Upper lobe of left lung (tissue), 6 donors: ENCODE measurements around the gene CCDC177. TPM values are rescaled to one million over a fixed set of nuclear protein-coding genes. Genes with fewer than 3 reads are reported as not detected.

Experiments used
- ATAC-seq, 2 donors: fragments of 200-7000 bp; cut with Tn5 transposase; one replicate each; pipeline ENCODE4 v1.9.1; 2022; ENCODE audit warnings: mild to moderate bottlenecking in 2 of 2, moderate library complexity in 2 of 2; ENCODE audit not compliant: low FRiP score in 2 of 2
- DNase-seq, 2 donors: peaks; one replicate each; pipeline ENCODE4 v3.0.0-alpha.2; 2019 to 2020
- H3K27ac ChIP-seq, 4 donors: fragments of 200-600 bp; sonication (generic); one replicate each; pipeline ENCODE4 v1.5.1; 2016 to 2019
- H3K27me3 ChIP-seq, 4 donors: fragments of 200-600 bp; sonication (generic); one replicate each; pipeline ENCODE4 v1.5.1; 2017 to 2019
- H3K36me3 ChIP-seq, 4 donors: fragments of 200-600 bp; sonication (generic); one replicate each; pipeline ENCODE4 v1.5.1; 2016 to 2019
- H3K4me1 ChIP-seq, 4 donors: fragments of 200-600 bp; sonication (generic); one replicate each; pipeline ENCODE4 v1.5.1; 2018 to 2019
- H3K4me3 ChIP-seq, 4 donors: fragments of 200-600 bp; sonication (generic); one replicate each; pipeline ENCODE4 v1.5.1; 2017 to 2019; ENCODE audit warnings: mild to moderate bottlenecking in 2 of 4, moderate library complexity in 1 of 4
- H3K9me3 ChIP-seq, 4 donors: fragments of 200-600 bp; sonication (generic); one replicate each; pipeline ENCODE4 v1.5.1; 2018 to 2019
- CTCF ChIP-seq, 6 experiments: fragments of 450-650 bp in 4 of 6; fragments of 200-600 bp in 2 of 6; sonication (generic) in 2 of 6; IDR thresholded peaks; one replicate each; pipeline ENCODE4 v1.5.1; 2016 to 2019; ENCODE audit warnings: antibody characterized with exemption in 6 of 6
- EP300 ChIP-seq, 4 donors: sonication (generic); formaldehyde crosslinking; IDR thresholded peaks; one replicate each; pipeline ENCODE4 v1.5.1; 2017; ENCODE audit warnings: antibody characterized with exemption in 4 of 4, control low read depth in 2 of 4
- POLR2A ChIP-seq, 4 donors: fragments of 450-650 bp; IDR thresholded peaks; one replicate each; pipeline ENCODE4 v1.5.1; 2016 to 2017; ENCODE audit warnings: antibody characterized with exemption in 4 of 4, mild to moderate bottlenecking in 2 of 4
- POLR2AphosphoS5 ChIP-seq, 2 donors: sonication (generic); formaldehyde crosslinking; IDR thresholded peaks; one replicate each; pipeline ENCODE4 v1.5.1; 2017; ENCODE audit warnings: antibody characterized with exemption in 2 of 2
- WGBS, 2 donors: methylation state at CpG; one replicate each; pipeline ENCODE4 v1.1.5; 2017 to 2018; 5-methylcytosine and 5-hydroxymethylcytosine counted together
- total RNA-seq, 6 donors: library from RNA; depleted of rRNA in 4 of 6; stranded (reverse); fragments of >200 nt in 4 of 6; gene quantifications; one replicate each; pipeline versions ENCODE4 v1.1.0 to v1.2.1, GENCODE V29; 2016 to 2021
- donor health status: DM: no; HTN: no; CAD: no; lungs with moderate emphysema.
- donor health status: DM: no; HTN: yes; CAD: no; lungs with severe emphysema.

Gene CCDC177
- total RNA-seq, 6 donors from 2014 or later, result not detected

- Histone ChIP-seq H3K4me3 (no peak overlapping the region), H3K27me3 (no peaks in the 10 kb centered on the region), H3K36me3 (no peaks in the 10 kb centered on the region), H3K9me3 (no peaks in the 10 kb centered on the region), H3K4me1 (no peaks in the 10 kb centered on the region), H3K27ac (no peak overlapping the region)
- WGBS, 2 donors, result 87 to 95% methylated on average over 4 of the region's 4 CpGs
- ATAC-seq (no peak), DNase-seq (no peak)
- TF ChIP-seq CTCF (IDR thresholded peaks at IDR 0.05), result no peak
- no peak for TF ChIP-seq POLR2AphosphoS5 (IDR thresholded peaks at IDR 0.05)
- TF ChIP-seq POLR2A (IDR thresholded peaks at IDR 0.05), result no peak
- TF ChIP-seq EP300 (IDR thresholded peaks at IDR 0.05), result no peak
Observed at GRCh38 chr14:69582829-69583228, 8.2 kb upstream of the CCDC177 start.

GRCh38 chr14:69582212-69582611, 7.5 kb upstream of the CCDC177 start:
- TF ChIP-seq CTCF (IDR thresholded peaks at IDR 0.05) (no peak), POLR2AphosphoS5 (IDR thresholded peaks at IDR 0.05) (no peak), POLR2A (IDR thresholded peaks at IDR 0.05) (no peak), EP300 (IDR thresholded peaks at IDR 0.05) (no peak)
- ATAC-seq (no peak), DNase-seq (no peak)
- Histone ChIP-seq H3K9me3 (no peaks in the 10 kb centered on the region), H3K4me1 (no peaks in the 10 kb centered on the region), H3K27ac (no peak overlapping the region), H3K4me3 (no peak overlapping the region), H3K27me3 (no peaks in the 10 kb centered on the region), H3K36me3 (no peaks in the 10 kb centered on the region)
- 93 to 94% methylated on average over 1 of the region's 1 CpG for WGBS, 2 donors

- 82 to 92% methylated on average over 6 to 7 of the region's 7 CpGs for WGBS, 2 donors
- Histone ChIP-seq H3K4me1 (no peaks in the 10 kb centered on the region), H3K9me3 (no peaks in the 10 kb centered on the region), H3K36me3 (no peaks in the 10 kb centered on the region), H3K27ac (no peak overlapping the region), H3K27me3 (peaks cover 0 to 4% (median 0%) of the 10 kb centered on the region in 4 donors), H3K4me3 (no peak overlapping the region)
- DNase-seq (no peak), ATAC-seq (no peak)
- TF ChIP-seq POLR2A (IDR thresholded peaks at IDR 0.05), result no peak
- TF ChIP-seq EP300 (IDR thresholded peaks at IDR 0.05), result no peak
- TF ChIP-seq POLR2AphosphoS5 (IDR thresholded peaks at IDR 0.05), result no peak
- no peak for TF ChIP-seq CTCF (IDR thresholded peaks at IDR 0.05)
Observed at GRCh38 chr14:69581316-69581935, 6.8 kb upstream of the CCDC177 start.

- Histone ChIP-seq H3K4me1 (no peaks in the 10 kb centered on the region), H3K9me3 (no peaks in the 10 kb centered on the region), H3K36me3 (no peaks in the 10 kb centered on the region), H3K4me3 (no peak overlapping the region), H3K27me3 (peaks cover 0 to 4% (median 0%) of the 10 kb centered on the region in 4 donors), H3K27ac (no peak overlapping the region)
- TF ChIP-seq POLR2A (IDR thresholded peaks at IDR 0.05) (no peak), POLR2AphosphoS5 (IDR thresholded peaks at IDR 0.05) (peak in 1 of 2 donors; percentile 49), CTCF (IDR thresholded peaks at IDR 0.05) (peak in 4 of 6 experiments; percentile 12 to 22 (median 17)), EP300 (IDR thresholded peaks at IDR 0.05) (no peak)
- ATAC-seq, result peak in 1 of 2 donors; percentile 81
- WGBS, 2 donors, result 39 to 57% methylated on average over 5 to 7 of the region's 7 CpGs
- no peak for DNase-seq
Observed at GRCh38 chr14:69580009-69580577, 5.4 kb upstream of the CCDC177 start.

- TF ChIP-seq POLR2A (IDR thresholded peaks at IDR 0.05) (no peak), POLR2AphosphoS5 (IDR thresholded peaks at IDR 0.05) (no peak), EP300 (IDR thresholded peaks at IDR 0.05) (no peak), CTCF (IDR thresholded peaks at IDR 0.05) (no peak)
- no peak overlapping the region for H3K27ac ChIP-seq
- peaks cover 2 to 5% (median 3%) of the 10 kb centered on the region in 4 donors for H3K4me1 ChIP-seq
- peaks cover 0 to 5% (median 2%) of the 10 kb centered on the region in 4 donors for H3K27me3 ChIP-seq
- DNase-seq (no peak), ATAC-seq (no peak)
- WGBS, 2 donors, result 84 to 93% methylated on average over 2 of the region's 2 CpGs
- H3K9me3 ChIP-seq, result no peaks in the 10 kb centered on the region
- no peaks in the 10 kb centered on the region for H3K36me3 ChIP-seq
- H3K4me3 ChIP-seq, result no peak overlapping the region
Observed at GRCh38 chr14:69579476-69579875, 4.8 kb upstream of the CCDC177 start.
